Endodermal cell (in vitro differentiated cells): ENCODE data around the gene TATDN2. TPM values are rescaled to one million over a fixed set of nuclear protein-coding genes. Genes with fewer than 3 reads are reported as not detected.

Source experiments
- DNase-seq: peaks from one replicate; pipeline ENCODE4 v3.0.0-alpha.2; 2017
- H3K27ac ChIP-seq: 2 replicates; pipeline ENCODE4 v1.5.1; 2013; ENCODE audit warnings: mild to moderate bottlenecking, low read depth, low read length, moderate library complexity
- H3K27me3 ChIP-seq: 2 replicates; pipeline ENCODE4 v1.6.1; 2013; ENCODE audit warnings: mild to moderate bottlenecking, low read length, moderate library complexity; ENCODE audit not compliant: insufficient read depth, control insufficient read depth, poor library complexity, severe bottlenecking
- H3K36me3 ChIP-seq: 2 replicates; pipeline ENCODE4 v1.7.0; 2013; ENCODE audit warnings: mild to moderate bottlenecking, low read length, moderate library complexity; ENCODE audit not compliant: control insufficient read depth, insufficient read depth
- H3K4me1 ChIP-seq: one replicate; pipeline ENCODE4 v1.7.0; 2013; ENCODE audit warnings: low read length; ENCODE audit not compliant: control insufficient read depth, insufficient read depth
- H3K4me3 ChIP-seq: 2 replicates; pipeline ENCODE4 v1.5.1; 2013; ENCODE audit warnings: mild to moderate bottlenecking, low read length, moderate library complexity
- H3K9ac ChIP-seq: 2 replicates; pipeline ENCODE4 v1.6.1; 2013; ENCODE audit warnings: mild to moderate bottlenecking, low read length, moderate library complexity; ENCODE audit not compliant: poor library complexity, severe bottlenecking; ENCODE audit errors: extremely low read depth
- H3K9me3 ChIP-seq: 2 replicates; pipeline ENCODE4 v1.6.1; 2013; ENCODE audit warnings: mild to moderate bottlenecking, low read length, moderate library complexity; ENCODE audit not compliant: control insufficient read depth
- H3K27ac Mint-ChIP-seq: 2 replicates; pipeline ENCODE4 v1.8.0; 2020; ENCODE audit warnings: mixed read lengths
- H3K27me3 Mint-ChIP-seq: 2 replicates; pipeline ENCODE4 v1.8.0; 2021; ENCODE audit warnings: mild to moderate bottlenecking, mixed read lengths; ENCODE audit not compliant: insufficient read depth
- H3K36me3 Mint-ChIP-seq: 2 replicates; pipeline ENCODE4 v1.8.0; 2020; ENCODE audit warnings: low read depth, mixed read lengths
- H3K4me1 Mint-ChIP-seq: 2 replicates; pipeline ENCODE4 v1.8.0; 2020; ENCODE audit warnings: mixed read lengths
- H3K4me3 Mint-ChIP-seq: 2 replicates; pipeline ENCODE4 v1.8.0; 2020; ENCODE audit warnings: mild to moderate bottlenecking, moderate library complexity, mixed read lengths
- H3K9me3 Mint-ChIP-seq: 2 replicates; pipeline ENCODE4 v1.8.0; 2020; ENCODE audit warnings: mild to moderate bottlenecking, mixed read lengths
- CTCF ChIP-seq: fragments of 200-600 bp; sonication (generic); conservative IDR thresholded peaks from 2 replicates; pipeline ENCODE4 v1.5.0; 2021; ENCODE audit warnings: antibody characterized with exemption, mild to moderate bottlenecking
- WGBS, 2 experiments: methylation state at CpG; one replicate each; pipeline versions ENCODE4 v1.1.5 to v1.1.7; 2013; ENCODE audit warnings: missing lambda C conversion rate in 2 of 2, mixed read lengths in 1 of 2; ENCODE audit not compliant: insufficient coverage in 1 of 2, insufficient read length in 1 of 2; 5-methylcytosine and 5-hydroxymethylcytosine counted together
- total RNA-seq, 2 donors: library from RNA; stranded (reverse); fragmentation: NEBNext Ultra II Directional in 1 of 2; extraction: Animal tissue kit (Norgen Biotek cat#: 25700) in 1 of 2; gene quantifications; 2 replicates in 1 of 2; 3 replicates in 1 of 2; pipeline ENCODE4 v1.2.1, GENCODE V29; 2021

The TATDN2 gene
- total RNA-seq, 2 donors from 2014 or later, result 34.0 to 34.1 TPM

GRCh38 chr3:10219737-10220136 is 28.5 kb upstream of the TATDN2 start:
- H3K9me3 ChIP-seq, result no peaks in the 10 kb centered on the region
- WGBS, 2 experiments, result 91% methylated on average over 7 to 9 of the region's 9 CpGs
- no peak overlapping the region for H3K4me3 ChIP-seq
- TF ChIP-seq CTCF, result no peak
- H3K4me1 ChIP-seq, result no peaks in the 10 kb centered on the region
- H3K4me3 Mint-ChIP-seq, result no peak overlapping the region
- peaks cover 5% of the 10 kb centered on the region for H3K9me3 Mint-ChIP-seq
- no peaks in the 10 kb centered on the region for H3K36me3 ChIP-seq
- no peak overlapping the region for H3K27ac ChIP-seq
- no peaks in the 10 kb centered on the region for H3K36me3 Mint-ChIP-seq
- H3K4me1 Mint-ChIP-seq, result no peaks in the 10 kb centered on the region
- no peak overlapping the region for H3K27ac Mint-ChIP-seq
- DNase-seq, result no peak
- H3K9ac ChIP-seq, result no peak overlapping the region
- H3K27me3 Mint-ChIP-seq, result no peaks in the 10 kb centered on the region
- H3K27me3 ChIP-seq, result no peaks in the 10 kb centered on the region

- H3K4me3 Mint-ChIP-seq, result no peak overlapping the region
- H3K27me3 ChIP-seq, result no peaks in the 10 kb centered on the region
- peaks cover 4% of the 10 kb centered on the region for H3K4me1 Mint-ChIP-seq
- H3K27me3 Mint-ChIP-seq, result no peaks in the 10 kb centered on the region
- H3K9ac ChIP-seq, result no peak overlapping the region
- DNase-seq, result no peak
- H3K36me3 Mint-ChIP-seq, result no peaks in the 10 kb centered on the region
- no peak overlapping the region for H3K4me3 ChIP-seq
- H3K27ac ChIP-seq, result no peak overlapping the region
- WGBS, 2 experiments, result 83 to 91% methylated on average over 7 to 10 of the region's 10 CpGs
- H3K36me3 ChIP-seq, result no peaks in the 10 kb centered on the region
- TF ChIP-seq CTCF, result no peak
- H3K27ac Mint-ChIP-seq, result no peak overlapping the region
- H3K9me3 Mint-ChIP-seq, result no peaks in the 10 kb centered on the region
- H3K4me1 ChIP-seq, result no peaks in the 10 kb centered on the region
- H3K9me3 ChIP-seq, result no peaks in the 10 kb centered on the region
Observed at GRCh38 chr3:10223676-10224639, 24.3 kb upstream of the TATDN2 start.

- DNase-seq, result peak; percentile 90
- no peaks in the 10 kb centered on the region for H3K9me3 ChIP-seq
- Mint-ChIP-seq H3K9me3 (no peaks in the 10 kb centered on the region), H3K4me1 (peaks cover 4% of the 10 kb centered on the region), H3K36me3 (no peaks in the 10 kb centered on the region), H3K27me3 (no peaks in the 10 kb centered on the region), H3K4me3 (no peak overlapping the region), H3K27ac (no peak overlapping the region)
- no peak overlapping the region for H3K4me3 ChIP-seq
- no peak overlapping the region for H3K27ac ChIP-seq
- TF ChIP-seq CTCF, result peak; percentile 83
- no peaks in the 10 kb centered on the region for H3K27me3 ChIP-seq
- H3K36me3 ChIP-seq, result no peaks in the 10 kb centered on the region
- H3K4me1 ChIP-seq, result no peaks in the 10 kb centered on the region
- H3K9ac ChIP-seq, result no peak overlapping the region
- WGBS, 2 experiments, result 79 to 87% methylated on average over 4 of the region's 4 CpGs
Observed at GRCh38 chr3:10224794-10225665, 23.2 kb upstream of the TATDN2 start.
